K562 (cell line): ENCODE measurements around the gene FTO. TPM values are rescaled to one million over a fixed set of nuclear protein-coding genes. Genes with fewer than 3 reads are reported as not detected.

ENCODE experiments used
- ARID2 ChIP-seq: fragments of 450-650 bp; IDR thresholded peaks from 2 replicates; pipeline ENCODE4 v1.6.1; 2017; ENCODE audit warnings: antibody characterized with exemption, mild to moderate bottlenecking
- CBX3 ChIP-seq, 2 experiments: IDR thresholded peaks; 1 replicate in 1 of 2; 2 replicates in 1 of 2; pipeline ENCODE4 v1.6.1; 2012; ENCODE audit warnings: inconsistent platforms in 2 of 2, low read length in 2 of 2, borderline replicate concordance in 1 of 2, control low read depth in 1 of 2
- CHD2 ChIP-seq: IDR thresholded peaks from 2 replicates; pipeline ENCODE4 v1.6.1; 2011; ENCODE audit warnings: low read depth, low read length
- DDX20 ChIP-seq: fragments of 450-650 bp; IDR thresholded peaks from 2 replicates; pipeline ENCODE4 v1.6.1; 2016; ENCODE audit warnings: missing genetic modification characterization, low read depth, mild to moderate bottlenecking, missing compliant biosample characterization, moderate library complexity
- GTF2E2 ChIP-seq: fragments of 200-800 bp; sonication (Bioruptor generic); IDR thresholded peaks from 2 replicates; pipeline ENCODE4 v1.6.1; 2016; ENCODE audit warnings: missing genetic modification characterization, missing compliant biosample characterization
- GTF3C2 ChIP-seq: IDR thresholded peaks from 3 replicates; pipeline ENCODE4 v1.6.1; 2011; ENCODE audit warnings: borderline replicate concordance, mild to moderate bottlenecking, moderate library complexity; ENCODE audit not compliant: insufficient read length; ENCODE audit errors: extremely low read depth
- MTF1 ChIP-seq: fragments of 250-450 bp; sonication (Bioruptor Pico); IDR thresholded peaks from 2 replicates; pipeline ENCODE4 v1.9.0; 2021; ENCODE audit warnings: moderate library complexity, mild to moderate bottlenecking, inconsistent platforms, borderline replicate concordance
- NCOA1 ChIP-seq: fragments of 450-650 bp; IDR thresholded peaks from 2 replicates; pipeline ENCODE4 v1.6.1; 2016; ENCODE audit warnings: low read depth
- ZHX1 ChIP-seq: fragments of 150-350 bp; conservative IDR thresholded peaks from 2 replicates; pipeline ENCODE4 v1.6.1; 2014; ENCODE audit warnings: low read length
- ZNF449 ChIP-seq: fragments of 250-450 bp; sonication (Bioruptor Pico); IDR thresholded peaks from 2 replicates; pipeline ENCODE4 v1.8.0; 2022; ENCODE audit warnings: moderate library complexity, mild to moderate bottlenecking, inconsistent platforms
- ZNF583 ChIP-seq: fragments of 250-450 bp; sonication (Bioruptor Pico); IDR thresholded peaks from 2 replicates; pipeline ENCODE4 v1.4.0; 2020
- polyA plus RNA-seq, 8 experiments: library from polyadenylated mRNA; depleted of rRNA in 4 of 8; stranded (reverse) in 5 of 8; unstranded in 3 of 8; fragments of >200 nt; fragmentation: Nextera tagmentation in 2 of 8; fragmentation: Illumina TruSeq in 1 of 8; extraction: Ambion mirVana in 2 of 8; extraction: Trizol in 1 of 8; gene quantifications; 2 replicates each; pipeline versions ENCODE4 v1.2.1 to v1.2.3, GENCODE V29; 2011 to 2014; ENCODE audit warnings: inconsistent platforms in 1 of 8, missing spikeins in 1 of 8
- total RNA-seq, 7 experiments: library from RNA; depleted of rRNA in 6 of 7; stranded (reverse); fragments of >200 nt in 6 of 7; fragmentation: Illumina TruSeq in 2 of 7; extraction: Trizol in 2 of 7; gene quantifications; 2 replicates each; pipeline versions ENCODE4 v1.2.1 to v1.2.3, GENCODE V29; 2011 to 2021; ENCODE audit warnings: low replicate concordance in 1 of 7
- TF ChIP-seq, protein P1 (sequence below): sonication (generic); formaldehyde crosslinking; IDR thresholded peaks from 2 replicates; pipeline ENCODE4 v1.8.0; 2023; ENCODE audit warnings: mild to moderate bottlenecking, missing genetic modification reagents

FTO gene
- total and polyA plus RNA-seq, 9 of the 15 experiments (the other 6 are each of a cell fraction or from before 2014, with no cell fraction given): 11.3 to 27.7 (median 25.5) TPM

GRCh38 chr16:53664724-53665345, 39.1 kb upstream of the FTO start (continued):
- TF ChIP-seq GTF3C2 (no peak), DDX20 (tag) (no peak), MTF1 (CRISPR knock-in tag) (no peak), ARID2 (no peak), ZHX1 (no peak), CHD2 (no peak), GTF2E2 (tag) (no peak), NCOA1 (no peak), ZNF583 (no peak), CBX3 (IDR thresholded peaks at IDR 0.05; ENCODE audit: borderline replicate concordance in 1 of 2, low read length in 2 of 2) (no peak), ZNF449 (CRISPR knock-in tag) (no peak)
- TF ChIP-seq, protein P1, sequence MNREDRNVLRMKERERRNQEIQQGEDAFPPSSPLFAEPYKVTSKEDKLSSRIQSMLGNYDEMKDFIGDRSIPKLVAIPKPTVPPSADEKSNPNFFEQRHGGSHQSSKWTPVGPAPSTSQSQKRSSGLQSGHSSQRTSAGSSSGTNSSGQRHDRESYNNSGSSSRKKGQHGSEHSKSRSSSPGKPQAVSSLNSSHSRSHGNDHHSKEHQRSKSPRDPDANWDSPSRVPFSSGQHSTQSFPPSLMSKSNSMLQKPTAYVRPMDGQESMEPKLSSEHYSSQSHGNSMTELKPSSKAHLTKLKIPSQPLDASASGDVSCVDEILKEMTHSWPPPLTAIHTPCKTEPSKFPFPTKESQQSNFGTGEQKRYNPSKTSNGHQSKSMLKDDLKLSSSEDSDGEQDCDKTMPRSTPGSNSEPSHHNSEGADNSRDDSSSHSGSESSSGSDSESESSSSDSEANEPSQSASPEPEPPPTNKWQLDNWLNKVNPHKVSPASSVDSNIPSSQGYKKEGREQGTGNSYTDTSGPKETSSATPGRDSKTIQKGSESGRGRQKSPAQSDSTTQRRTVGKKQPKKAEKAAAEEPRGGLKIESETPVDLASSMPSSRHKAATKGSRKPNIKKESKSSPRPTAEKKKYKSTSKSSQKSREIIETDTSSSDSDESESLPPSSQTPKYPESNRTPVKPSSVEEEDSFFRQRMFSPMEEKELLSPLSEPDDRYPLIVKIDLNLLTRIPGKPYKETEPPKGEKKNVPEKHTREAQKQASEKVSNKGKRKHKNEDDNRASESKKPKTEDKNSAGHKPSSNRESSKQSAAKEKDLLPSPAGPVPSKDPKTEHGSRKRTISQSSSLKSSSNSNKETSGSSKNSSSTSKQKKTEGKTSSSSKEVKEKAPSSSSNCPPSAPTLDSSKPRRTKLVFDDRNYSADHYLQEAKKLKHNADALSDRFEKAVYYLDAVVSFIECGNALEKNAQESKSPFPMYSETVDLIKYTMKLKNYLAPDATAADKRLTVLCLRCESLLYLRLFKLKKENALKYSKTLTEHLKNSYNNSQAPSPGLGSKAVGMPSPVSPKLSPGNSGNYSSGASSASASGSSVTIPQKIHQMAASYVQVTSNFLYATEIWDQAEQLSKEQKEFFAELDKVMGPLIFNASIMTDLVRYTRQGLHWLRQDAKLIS (CRISPR knock-in tag): no peak
